ENCODE measurements around the gene TTYH2.

DNA sequence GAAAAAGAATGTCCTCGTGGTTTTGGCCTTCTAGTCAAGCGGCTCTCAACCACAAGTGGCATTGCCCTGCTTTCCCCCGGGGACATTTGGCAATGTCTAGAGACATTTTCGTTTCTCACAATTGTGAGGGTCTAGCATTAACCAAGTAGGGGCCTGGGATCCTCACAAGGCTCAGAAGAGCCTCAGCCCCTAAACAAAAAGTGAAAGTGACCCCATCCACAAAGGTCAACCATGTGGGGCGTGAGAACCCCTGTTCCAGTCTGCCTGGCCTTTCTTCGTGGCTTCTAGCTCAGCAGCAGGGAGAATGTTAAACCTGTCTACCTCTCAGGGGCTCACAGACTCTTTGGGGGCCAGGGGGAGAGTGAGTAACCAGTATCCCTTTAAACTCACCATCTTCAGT is 14.7 kb upstream of the TTYH2 start:
- TF ChIP-seq, protein P1, sequence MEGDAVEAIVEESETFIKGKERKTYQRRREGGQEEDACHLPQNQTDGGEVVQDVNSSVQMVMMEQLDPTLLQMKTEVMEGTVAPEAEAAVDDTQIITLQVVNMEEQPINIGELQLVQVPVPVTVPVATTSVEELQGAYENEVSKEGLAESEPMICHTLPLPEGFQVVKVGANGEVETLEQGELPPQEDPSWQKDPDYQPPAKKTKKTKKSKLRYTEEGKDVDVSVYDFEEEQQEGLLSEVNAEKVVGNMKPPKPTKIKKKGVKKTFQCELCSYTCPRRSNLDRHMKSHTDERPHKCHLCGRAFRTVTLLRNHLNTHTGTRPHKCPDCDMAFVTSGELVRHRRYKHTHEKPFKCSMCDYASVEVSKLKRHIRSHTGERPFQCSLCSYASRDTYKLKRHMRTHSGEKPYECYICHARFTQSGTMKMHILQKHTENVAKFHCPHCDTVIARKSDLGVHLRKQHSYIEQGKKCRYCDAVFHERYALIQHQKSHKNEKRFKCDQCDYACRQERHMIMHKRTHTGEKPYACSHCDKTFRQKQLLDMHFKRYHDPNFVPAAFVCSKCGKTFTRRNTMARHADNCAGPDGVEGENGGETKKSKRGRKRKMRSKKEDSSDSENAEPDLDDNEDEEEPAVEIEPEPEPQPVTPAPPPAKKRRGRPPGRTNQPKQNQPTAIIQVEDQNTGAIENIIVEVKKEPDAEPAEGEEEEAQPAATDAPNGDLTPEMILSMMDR (IDR thresholded peaks at IDR 0.05) = no peak
- TF ChIP-seq POLR2AphosphoS5 (IDR thresholded peaks at IDR 0.05; ENCODE audit: insufficient read depth in 1 of 2, low read depth in 1 of 2) = no peak

Data from vagina (tissue), 2 donors.